ENCODE measurements around the gene CTXND1. TPM values are rescaled to one million over a fixed set of nuclear protein-coding genes. Genes with fewer than 3 reads are reported as not detected.

Gene CTXND1
- total RNA-seq, 2 donors from 2014 or later: 0.14 TPM; not detected in 1

GRCh38 chr15:80228959-80229610 lies 22.9 kb downstream of the CTXND1 start:
- no peak for ATAC-seq (ENCODE audit: insufficient number of reproducible peaks, low FRiP score, low read depth)

GRCh38 chr15:80219955-80220354 lies 32.1 kb downstream of the CTXND1 start:
- no peaks in the 10 kb centered on the region for H3K27me3 ChIP-seq (replicated peaks; ENCODE audit: insufficient read depth)
- H3K27ac ChIP-seq: no peak overlapping the region
- H3K4me1 ChIP-seq (ENCODE audit: control insufficient read depth in 1 of 2, low read depth in 2 of 2): no peaks in the 10 kb centered on the region
- TF ChIP-seq CTCF (IDR thresholded peaks at IDR 0.05): no peak
- ATAC-seq (ENCODE audit: insufficient number of reproducible peaks, low FRiP score, low read depth) (no peak), DNase-seq (ENCODE audit: low spot score) (no peak)
- no peak overlapping the region for H3K4me3 ChIP-seq
- H3K36me3 ChIP-seq: no peaks in the 10 kb centered on the region
- H3K9me3 ChIP-seq: no peaks in the 10 kb centered on the region

More at GRCh38 chr15:80228959-80229610, 22.9 kb downstream of the CTXND1 start:
- H3K27me3 ChIP-seq (replicated peaks; ENCODE audit: insufficient read depth): no peaks in the 10 kb centered on the region
- H3K27ac ChIP-seq: no peak overlapping the region
- no peak overlapping the region for H3K4me3 ChIP-seq
- no peak for TF ChIP-seq CTCF (IDR thresholded peaks at IDR 0.05)
- DNase-seq (ENCODE audit: low spot score): no peak
- no peaks in the 10 kb centered on the region for H3K4me1 ChIP-seq (ENCODE audit: control insufficient read depth in 1 of 2, low read depth in 2 of 2)
- H3K36me3 ChIP-seq: no peaks in the 10 kb centered on the region
- no peaks in the 10 kb centered on the region for H3K9me3 ChIP-seq

GRCh38 chr15:80217327-80217900 lies 34.6 kb downstream of the CTXND1 start:
- no peak for ATAC-seq (ENCODE audit: insufficient number of reproducible peaks, low FRiP score, low read depth)
- DNase-seq (ENCODE audit: low spot score): no peak

GRCh38 chr15:80216911-80217310 lies 35.1 kb downstream of the CTXND1 start:
- H3K4me3 ChIP-seq: no peak overlapping the region
- no peaks in the 10 kb centered on the region for H3K36me3 ChIP-seq
- H3K4me1 ChIP-seq (ENCODE audit: control insufficient read depth in 1 of 2, low read depth in 2 of 2): no peaks in the 10 kb centered on the region
- DNase-seq (ENCODE audit: low spot score): no peak
- no peaks in the 10 kb centered on the region for H3K9me3 ChIP-seq
- no peak overlapping the region for H3K27ac ChIP-seq
- ATAC-seq (ENCODE audit: insufficient number of reproducible peaks, low FRiP score, low read depth): no peak
- H3K27me3 ChIP-seq (replicated peaks; ENCODE audit: insufficient read depth): no peaks in the 10 kb centered on the region
- no peak for TF ChIP-seq CTCF (IDR thresholded peaks at IDR 0.05)

More at GRCh38 chr15:80217327-80217900, 34.6 kb downstream of the CTXND1 start:
- no peaks in the 10 kb centered on the region for H3K4me1 ChIP-seq (ENCODE audit: control insufficient read depth in 1 of 2, low read depth in 2 of 2)
- TF ChIP-seq CTCF (IDR thresholded peaks at IDR 0.05): no peak
- H3K36me3 ChIP-seq: no peaks in the 10 kb centered on the region
- no peak overlapping the region for H3K4me3 ChIP-seq
- H3K27me3 ChIP-seq (replicated peaks; ENCODE audit: insufficient read depth): no peaks in the 10 kb centered on the region
- H3K9me3 ChIP-seq: no peaks in the 10 kb centered on the region
- H3K27ac ChIP-seq: no peak overlapping the region

GRCh38 chr15:80216141-80216540 lies 35.9 kb downstream of the CTXND1 start:
- ATAC-seq (ENCODE audit: insufficient number of reproducible peaks, low FRiP score, low read depth): no peak
- no peak overlapping the region for H3K4me3 ChIP-seq

More at GRCh38 chr15:80216141-80216540, 35.9 kb downstream of the CTXND1 start:
- no peak for DNase-seq (ENCODE audit: low spot score)
- H3K4me1 ChIP-seq (ENCODE audit: control insufficient read depth in 1 of 2, low read depth in 2 of 2): no peaks in the 10 kb centered on the region
- H3K27ac ChIP-seq: no peak overlapping the region
- TF ChIP-seq CTCF (IDR thresholded peaks at IDR 0.05): no peak
- H3K9me3 ChIP-seq: no peaks in the 10 kb centered on the region
- H3K36me3 ChIP-seq: no peaks in the 10 kb centered on the region
- no peaks in the 10 kb centered on the region for H3K27me3 ChIP-seq (replicated peaks; ENCODE audit: insufficient read depth)

All from thoracic aorta (tissue), 2 donors.